Subcutaneous adipose tissue (tissue), 4 donors: ENCODE results near the gene GOLGB1. TPM values are rescaled to one million over a fixed set of nuclear protein-coding genes. Genes with fewer than 3 reads are reported as not detected.

Experiments used
- CTCF ChIP-seq: fragments of 450-650 bp; IDR thresholded peaks from one replicate; pipeline ENCODE4 v1.5.1; 2016; ENCODE audit warnings: low read depth, mild to moderate bottlenecking, control low read depth, antibody characterized with exemption, moderate library complexity
- total RNA-seq, 4 donors: library from RNA; depleted of rRNA; stranded (reverse); fragments of >200 nt; gene quantifications; one replicate each; pipeline ENCODE4 v1.1.0, GENCODE V29; 2016

GOLGB1 gene
- total RNA-seq, 4 donors from 2014 or later, result 69.2 to 91.7 (median 86.4) TPM

GRCh38 chr3:121698901-121699300 is 50.6 kb downstream of the GOLGB1 start:
- no peak for TF ChIP-seq CTCF

- TF ChIP-seq CTCF, result no peak
Observed at GRCh38 chr3:121698476-121698875, 51.1 kb downstream of the GOLGB1 start.

GRCh38 chr3:121696186-121696585 is 53.4 kb downstream of the GOLGB1 start:
- TF ChIP-seq CTCF, result no peak

GRCh38 chr3:121692010-121692699 is 57.4 kb downstream of the GOLGB1 start:
- no peak for TF ChIP-seq CTCF

DNA sequence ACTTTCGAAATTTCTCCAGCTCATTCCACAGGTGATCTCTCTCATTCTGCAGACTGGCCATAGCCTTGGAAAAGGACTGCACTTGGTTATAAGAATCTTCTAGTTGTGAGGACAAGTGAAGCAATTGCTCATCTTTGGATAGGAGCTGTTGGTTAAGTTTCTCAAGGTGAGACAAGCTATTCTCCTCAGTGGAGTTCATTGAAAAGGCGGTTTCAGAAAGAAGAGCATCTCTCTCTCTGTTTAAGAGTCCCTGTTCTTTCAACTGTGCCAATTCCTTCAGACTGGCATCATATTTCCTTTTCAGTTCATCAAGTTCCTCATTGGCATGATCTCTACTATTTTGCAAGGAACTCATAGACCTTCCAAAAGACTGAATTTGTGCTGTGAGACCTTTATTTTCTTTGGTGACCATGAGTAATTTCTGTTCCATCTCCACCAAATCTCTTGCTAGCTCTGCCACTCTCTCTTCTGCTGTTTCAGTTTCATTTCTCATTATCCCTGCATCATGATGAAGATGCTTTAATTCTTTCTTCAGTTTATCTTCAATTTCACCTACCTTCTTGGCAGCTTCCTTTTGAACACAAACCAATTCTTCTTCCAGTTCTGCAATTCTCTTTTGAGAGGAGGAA is 58.6 kb downstream of the GOLGB1 start:
- no peak for TF ChIP-seq CTCF

DNA sequence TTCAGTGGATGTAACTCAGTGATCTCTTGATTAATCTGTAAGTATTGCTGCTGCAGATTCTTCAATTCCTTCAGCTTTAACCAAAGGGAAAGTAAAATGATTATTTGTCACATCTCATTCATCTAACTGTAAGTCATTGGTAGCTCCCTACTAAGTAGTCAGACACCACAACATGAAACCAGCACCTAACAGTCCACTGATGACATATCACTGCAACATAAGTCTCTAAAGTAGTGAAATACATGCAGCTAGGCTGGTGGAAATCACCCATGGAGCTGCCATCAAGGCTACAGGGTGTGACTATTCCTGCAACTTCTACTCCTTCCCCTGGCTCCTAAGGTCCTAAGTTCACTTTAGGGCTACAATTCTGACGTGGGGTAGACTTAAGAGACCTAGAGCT is 67.7 kb downstream of the GOLGB1 start:
- TF ChIP-seq CTCF, result no peak

DNA sequence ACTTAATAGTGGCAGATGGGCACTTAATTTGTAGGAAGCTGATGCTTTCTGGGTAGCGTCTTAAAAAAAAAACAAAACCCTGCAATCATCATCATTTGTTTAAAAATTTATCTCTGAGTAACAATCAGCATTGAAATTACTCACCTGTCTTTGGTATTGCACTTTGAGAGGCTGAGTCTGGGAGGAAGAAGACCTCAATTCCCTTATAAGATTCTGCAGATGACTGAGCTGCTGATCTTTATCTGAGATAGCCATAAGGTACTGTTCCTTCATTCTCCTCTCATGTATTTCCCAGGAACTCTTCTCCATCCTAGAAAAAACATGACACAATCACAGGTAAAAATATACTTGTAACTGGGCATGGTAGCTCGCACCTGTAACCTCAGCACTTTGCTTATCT is 72.4 kb downstream of the GOLGB1 start:
- TF ChIP-seq CTCF, result no peak
